HepG2 (cell line): ENCODE measurements around the gene SLC38A3. TPM values are rescaled to one million over a fixed set of nuclear protein-coding genes. Genes with fewer than 3 reads are reported as not detected.
A peak's percentile ranks its signal among the peaks of the same experiment; 100 is the strongest.

Experiments
- CENPT ChIP-seq: sonication (generic); formaldehyde crosslinking; IDR thresholded peaks from 2 replicates; pipeline ENCODE4 v1.8.0; 2022; ENCODE audit warnings: low read depth, mild to moderate bottlenecking, moderate library complexity, missing genetic modification reagents
- EP300 ChIP-seq, 3 experiments: sonication (generic) in 1 of 3; formaldehyde crosslinking in 1 of 3; IDR thresholded peaks; 2 replicates each; pipeline versions ENCODE4 v1.5.1 to v1.6.1; 2011 to 2020; ENCODE audit warnings: low read depth in 2 of 3, low read length in 2 of 3, borderline replicate concordance in 1 of 3, improper control_type of control experiment in 1 of 3, mild to moderate bottlenecking in 1 of 3, missing genetic modification reagents in 1 of 3, moderate library complexity in 1 of 3
- FOSL1 ChIP-seq: sonication (generic); formaldehyde crosslinking; IDR thresholded peaks from 2 replicates; pipeline ENCODE4 v1.9.0; 2021; ENCODE audit warnings: missing genetic modification reagents, borderline replicate concordance
- NAIF1 ChIP-seq: sonication (generic); formaldehyde crosslinking; IDR thresholded peaks from 2 replicates; pipeline ENCODE4 v1.5.0; 2020; ENCODE audit warnings: mild to moderate bottlenecking, missing genetic modification reagents, borderline replicate concordance
- PHF20 ChIP-seq: sonication (generic); formaldehyde crosslinking; IDR thresholded peaks from 2 replicates; pipeline ENCODE4 v1.5.0; 2020; ENCODE audit warnings: mild to moderate bottlenecking, missing genetic modification reagents
- YEATS4 ChIP-seq: sonication (generic); formaldehyde crosslinking; IDR thresholded peaks from 2 replicates; pipeline ENCODE4 v1.4.0; 2020; ENCODE audit warnings: missing genetic modification reagents, borderline replicate concordance
- ZBTB1 ChIP-seq: sonication (generic); formaldehyde crosslinking; IDR thresholded peaks from 2 replicates; pipeline ENCODE4 v1.4.0; 2020; ENCODE audit warnings: missing genetic modification reagents, borderline replicate concordance
- ZNF282 ChIP-seq: fragments of 450-650 bp; IDR thresholded peaks from 2 replicates; pipeline ENCODE4 v1.6.1; 2018; ENCODE audit not compliant: partially characterized antibody
- ZNF333 ChIP-seq: sonication (generic); formaldehyde crosslinking; IDR thresholded peaks from 2 replicates; pipeline ENCODE4 v1.4.0; 2020; ENCODE audit warnings: mild to moderate bottlenecking, missing genetic modification reagents, borderline replicate concordance
- polyA plus RNA-seq, 8 experiments: library from polyadenylated mRNA; depleted of rRNA in 3 of 8; stranded (reverse) in 7 of 8; unstranded in 1 of 8; fragments of >200 nt; fragmentation: Illumina TruSeq in 4 of 8; extraction: Trizol in 4 of 8; gene quantifications; 2 replicates each; pipeline versions ENCODE4 v1.2.1 to v1.2.3, GENCODE V29; 2011 to 2016; ENCODE audit warnings: low read depth in 4 of 8, missing spikeins in 1 of 8, mixed read lengths in 1 of 8; ENCODE audit not compliant: insufficient read depth in 1 of 8
- total RNA-seq, 5 experiments: library from RNA; depleted of rRNA; stranded (reverse); fragments of >200 nt; fragmentation: Illumina TruSeq; extraction: Trizol; gene quantifications; 2 replicates each; pipeline ENCODE4 v1.2.3, GENCODE V29; 2016; ENCODE audit warnings: low read depth in 1 of 5
- TF ChIP-seq, protein P1 (sequence below): conservative IDR thresholded peaks from 2 replicates; pipeline ENCODE4 v1.6.1; 2018; ENCODE audit warnings: missing genetic modification reagents
- TF ChIP-seq, protein P2 (sequence below): sonication (generic); formaldehyde crosslinking; IDR thresholded peaks from 2 replicates; pipeline ENCODE4 v1.5.1; 2020; ENCODE audit warnings: missing genetic modification reagents, mild to moderate bottlenecking, borderline replicate concordance
- TF ChIP-seq, protein P3 (sequence below), 2 experiments: fragments of 450-650 bp in 1 of 2; sonication (generic) in 1 of 2; formaldehyde crosslinking in 1 of 2; IDR thresholded peaks; 2 replicates each; pipeline versions ENCODE4 v1.6.1 to v1.8.0; 2016 to 2022; ENCODE audit warnings: antibody characterized with exemption in 1 of 2, mild to moderate bottlenecking in 1 of 2, missing genetic modification reagents in 1 of 2
- TF ChIP-seq, protein P4 (sequence below): sonication (generic); formaldehyde crosslinking; IDR thresholded peaks from 2 replicates; pipeline ENCODE4 v1.8.0; 2023; ENCODE audit warnings: mild to moderate bottlenecking, missing genetic modification reagents

The SLC38A3 gene
- total and polyA plus RNA-seq, 2 of the 13 experiments (the other 11 are each of a cell fraction or from before 2014, with no cell fraction given) = 29.8 to 164 TPM

DNA sequence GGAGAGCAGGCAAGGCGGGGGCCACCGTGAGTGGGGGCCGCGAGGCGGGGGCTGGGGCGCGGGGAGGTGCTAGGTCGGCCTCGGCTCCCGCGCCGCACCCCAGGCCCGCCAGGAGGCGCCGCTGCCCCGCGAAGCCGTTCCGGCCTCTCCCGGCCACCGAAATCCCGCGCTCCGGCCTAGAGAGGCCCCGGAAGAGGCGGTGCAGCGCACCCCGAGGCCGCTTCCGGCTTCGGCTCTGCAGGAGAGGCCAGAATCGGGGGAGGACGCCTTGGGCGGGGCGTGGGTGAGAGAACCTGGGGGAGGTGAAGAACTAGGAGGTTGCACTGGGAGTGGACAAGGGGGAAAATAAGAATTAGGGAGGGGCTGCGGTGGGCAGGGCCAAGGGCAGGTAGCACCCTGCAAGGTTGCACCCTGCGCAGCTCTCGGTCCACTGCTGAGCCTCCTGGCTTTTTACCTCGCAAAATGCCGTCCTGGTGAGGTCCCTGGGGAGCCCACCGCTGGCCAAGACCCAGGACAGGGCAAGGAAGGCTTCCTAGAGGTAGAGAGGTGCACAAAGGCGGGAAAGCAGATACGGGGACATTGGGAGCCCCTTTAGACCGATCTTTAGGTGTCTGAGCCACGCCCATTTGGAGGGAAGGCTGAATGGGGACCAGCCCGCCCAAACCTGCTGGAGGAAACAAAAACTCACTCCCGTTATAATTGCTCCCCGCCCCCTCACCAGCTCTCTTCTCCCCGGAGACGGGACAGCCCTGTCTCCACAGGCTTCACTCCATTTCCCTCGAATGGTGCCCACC, 22.5 kb downstream of the SLC38A3 start (continued):
- TF ChIP-seq EP300 (IDR thresholded peaks at IDR 0.05; ENCODE audit: low read depth in 2 of 2, low read length in 2 of 2) (peak; percentile 20 to 47; a peak in 2 of 4 replicates), EP300 (CRISPR knock-in tag; IDR thresholded peaks at IDR 0.05; ENCODE audit: borderline replicate concordance) (0 out of 2 replicates have a peak, but pooled peaks have one; percentile 28), YEATS4 (CRISPR knock-in tag) (peak; percentile 82), ZNF282 (no peak), FOSL1 (CRISPR knock-in tag) (no peak), NAIF1 (CRISPR knock-in tag) (peak; percentile 63; the same call in 1 of the 2 replicates), CENPT (CRISPR knock-in tag) (peak; percentile 17; the same call in 1 of the 2 replicates), PHF20 (CRISPR knock-in tag) (peak; percentile 94), ZBTB1 (CRISPR knock-in tag) (no peak), ZNF333 (CRISPR knock-in tag) (no peak)
- TF ChIP-seq, protein P1, sequence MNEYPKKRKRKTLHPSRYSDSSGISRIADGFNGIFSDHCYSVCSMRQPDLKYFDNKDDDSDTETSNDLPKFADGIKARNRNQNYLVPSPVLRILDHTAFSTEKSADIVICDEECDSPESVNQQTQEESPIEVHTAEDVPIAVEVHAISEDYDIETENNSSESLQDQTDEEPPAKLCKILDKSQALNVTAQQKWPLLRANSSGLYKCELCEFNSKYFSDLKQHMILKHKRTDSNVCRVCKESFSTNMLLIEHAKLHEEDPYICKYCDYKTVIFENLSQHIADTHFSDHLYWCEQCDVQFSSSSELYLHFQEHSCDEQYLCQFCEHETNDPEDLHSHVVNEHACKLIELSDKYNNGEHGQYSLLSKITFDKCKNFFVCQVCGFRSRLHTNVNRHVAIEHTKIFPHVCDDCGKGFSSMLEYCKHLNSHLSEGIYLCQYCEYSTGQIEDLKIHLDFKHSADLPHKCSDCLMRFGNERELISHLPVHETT (CRISPR knock-in tag) = peak; percentile 86
- TF ChIP-seq, protein P2, sequence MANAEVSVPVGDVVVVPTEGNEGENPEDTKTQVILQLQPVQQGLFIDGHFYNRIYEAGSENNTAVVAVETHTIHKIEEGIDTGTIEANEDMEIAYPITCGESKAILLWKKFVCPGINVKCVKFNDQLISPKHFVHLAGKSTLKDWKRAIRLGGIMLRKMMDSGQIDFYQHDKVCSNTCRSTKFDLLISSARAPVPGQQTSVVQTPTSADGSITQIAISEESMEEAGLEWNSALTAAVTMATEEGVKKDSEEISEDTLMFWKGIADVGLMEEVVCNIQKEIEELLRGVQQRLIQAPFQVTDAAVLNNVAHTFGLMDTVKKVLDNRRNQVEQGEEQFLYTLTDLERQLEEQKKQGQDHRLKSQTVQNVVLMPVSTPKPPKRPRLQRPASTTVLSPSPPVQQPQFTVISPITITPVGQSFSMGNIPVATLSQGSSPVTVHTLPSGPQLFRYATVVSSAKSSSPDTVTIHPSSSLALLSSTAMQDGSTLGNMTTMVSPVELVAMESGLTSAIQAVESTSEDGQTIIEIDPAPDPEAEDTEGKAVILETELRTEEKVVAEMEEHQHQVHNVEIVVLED = peak; percentile 70; the same call in 1 of the 2 replicates
- TF ChIP-seq, protein P3, sequence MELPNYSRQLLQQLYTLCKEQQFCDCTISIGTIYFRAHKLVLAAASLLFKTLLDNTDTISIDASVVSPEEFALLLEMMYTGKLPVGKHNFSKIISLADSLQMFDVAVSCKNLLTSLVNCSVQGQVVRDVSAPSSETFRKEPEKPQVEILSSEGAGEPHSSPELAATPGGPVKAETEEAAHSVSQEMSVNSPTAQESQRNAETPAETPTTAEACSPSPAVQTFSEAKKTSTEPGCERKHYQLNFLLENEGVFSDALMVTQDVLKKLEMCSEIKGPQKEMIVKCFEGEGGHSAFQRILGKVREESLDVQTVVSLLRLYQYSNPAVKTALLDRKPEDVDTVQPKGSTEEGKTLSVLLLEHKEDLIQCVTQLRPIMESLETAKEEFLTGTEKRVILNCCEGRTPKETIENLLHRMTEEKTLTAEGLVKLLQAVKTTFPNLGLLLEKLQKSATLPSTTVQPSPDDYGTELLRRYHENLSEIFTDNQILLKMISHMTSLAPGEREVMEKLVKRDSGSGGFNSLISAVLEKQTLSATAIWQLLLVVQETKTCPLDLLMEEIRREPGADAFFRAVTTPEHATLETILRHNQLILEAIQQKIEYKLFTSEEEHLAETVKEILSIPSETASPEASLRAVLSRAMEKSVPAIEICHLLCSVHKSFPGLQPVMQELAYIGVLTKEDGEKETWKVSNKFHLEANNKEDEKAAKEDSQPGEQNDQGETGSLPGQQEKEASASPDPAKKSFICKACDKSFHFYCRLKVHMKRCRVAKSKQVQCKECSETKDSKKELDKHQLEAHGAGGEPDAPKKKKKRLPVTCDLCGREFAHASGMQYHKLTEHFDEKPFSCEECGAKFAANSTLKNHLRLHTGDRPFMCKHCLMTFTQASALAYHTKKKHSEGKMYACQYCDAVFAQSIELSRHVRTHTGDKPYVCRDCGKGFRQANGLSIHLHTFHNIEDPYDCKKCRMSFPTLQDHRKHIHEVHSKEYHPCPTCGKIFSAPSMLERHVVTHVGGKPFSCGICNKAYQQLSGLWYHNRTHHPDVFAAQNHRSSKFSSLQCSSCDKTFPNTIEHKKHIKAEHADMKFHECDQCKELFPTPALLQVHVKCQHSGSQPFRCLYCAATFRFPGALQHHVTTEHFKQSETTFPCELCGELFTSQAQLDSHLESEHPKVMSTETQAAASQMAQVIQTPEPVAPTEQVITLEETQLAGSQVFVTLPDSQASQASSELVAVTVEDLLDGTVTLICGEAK (IDR thresholded peaks at IDR 0.05) = peak; percentile 57
- TF ChIP-seq, protein P3 (CRISPR knock-in tag; IDR thresholded peaks at IDR 0.05) = peak; percentile 29; the same call in 1 of the 2 replicates
- TF ChIP-seq, protein P4, sequence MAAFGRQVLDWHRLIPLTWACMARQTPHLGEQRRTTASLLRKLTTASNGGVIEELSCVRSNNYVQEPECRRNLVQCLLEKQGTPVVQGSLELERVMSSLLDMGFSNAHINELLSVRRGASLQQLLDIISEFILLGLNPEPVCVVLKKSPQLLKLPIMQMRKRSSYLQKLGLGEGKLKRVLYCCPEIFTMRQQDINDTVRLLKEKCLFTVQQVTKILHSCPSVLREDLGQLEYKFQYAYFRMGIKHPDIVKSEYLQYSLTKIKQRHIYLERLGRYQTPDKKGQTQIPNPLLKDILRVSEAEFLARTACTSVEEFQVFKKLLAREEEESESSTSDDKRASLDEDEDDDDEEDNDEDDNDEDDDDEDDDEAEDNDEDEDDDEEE = 0 out of 2 replicates have a peak, but pooled peaks have one; percentile 26
